AG04449 (cell line): ENCODE results near the gene PDE1A.

Source experiments
- CTCF ChIA-PET: fragments of 350-600 bp; formaldehyde crosslinking; extraction: SDS; loops from one replicate; lab custom pipeline; 2021; ENCODE audit warnings: antibody characterized with exemption; lab: Yijun Ruan, JAX
- POLR2A ChIA-PET: fragments of 400-600, 350-600 bp; formaldehyde crosslinking; extraction: SDS; loops from one replicate; lab custom pipeline; 2020; ENCODE audit warnings: antibody characterized with exemption, inconsistent platforms; lab: Yijun Ruan, JAX
- DNase-seq: peaks from one replicate; pipeline ENCODE4 v3.0.0-alpha.2; 2010; ENCODE audit warnings: low read depth, low spot score
- H3K4me3 ChIP-seq: 2 replicates; pipeline ENCODE4 v1.5.1; 2011; ENCODE audit warnings: low read depth, mild to moderate bottlenecking, control low read depth, low read length
- CTCF ChIP-seq: IDR thresholded peaks from one replicate; pipeline ENCODE4 v1.5.1; 2011; ENCODE audit warnings: mild to moderate bottlenecking, moderate library complexity, low read length, control low read depth, inconsistent platforms; ENCODE audit not compliant: insufficient read depth; ENCODE audit errors: missing control alignments

The PDE1A gene

DNA sequence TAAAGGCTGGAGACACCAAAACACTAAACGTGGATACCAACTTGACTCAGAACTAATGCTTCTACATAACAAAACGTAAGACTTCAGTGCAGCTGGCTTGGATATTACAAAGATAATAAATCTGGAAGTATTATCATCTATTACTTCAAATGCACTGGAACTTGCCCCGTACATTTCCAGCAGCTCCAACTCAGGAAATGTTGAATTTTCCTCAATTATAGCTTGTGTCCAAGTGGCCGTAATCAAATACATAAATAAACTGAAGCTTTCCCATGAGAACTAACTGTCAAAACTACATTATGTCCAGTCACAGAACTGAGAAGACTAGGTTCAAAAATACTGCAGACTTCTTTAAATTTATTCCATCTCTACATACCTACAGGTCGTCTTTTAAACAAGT lies 6.2 kb downstream of the PDE1A start:
- H3K4me3 ChIP-seq, result no peak overlapping the region
- POLR2A ChIA-PET, result no interaction called here
- TF ChIP-seq CTCF, result no peak
- CTCF ChIA-PET, result no interaction called here
- DNase-seq, result no peak

DNA sequence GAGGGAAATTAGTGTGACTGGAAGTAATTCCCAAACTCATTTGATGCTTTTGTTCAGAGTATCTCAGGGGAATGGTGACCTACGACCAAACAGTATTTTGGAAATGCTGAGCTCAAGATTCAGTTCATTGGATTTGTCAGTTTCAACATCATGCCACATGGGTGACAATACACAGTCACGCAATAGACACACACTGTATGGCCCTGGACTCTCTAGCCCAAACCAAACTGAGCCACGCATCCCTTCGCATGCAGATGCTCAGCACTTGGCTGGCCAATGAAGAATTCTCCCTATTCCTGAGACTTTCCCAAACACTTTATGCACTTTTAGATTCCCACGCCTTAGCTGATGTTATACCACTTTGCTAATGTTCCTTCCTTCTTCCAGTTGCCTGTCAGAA lies 10.0 kb downstream of the PDE1A start:
- POLR2A ChIA-PET, result no interaction called here
- DNase-seq, result no peak
- no peak overlapping the region for H3K4me3 ChIP-seq
- no peak for TF ChIP-seq CTCF
- CTCF ChIA-PET, result no interaction called here

DNA sequence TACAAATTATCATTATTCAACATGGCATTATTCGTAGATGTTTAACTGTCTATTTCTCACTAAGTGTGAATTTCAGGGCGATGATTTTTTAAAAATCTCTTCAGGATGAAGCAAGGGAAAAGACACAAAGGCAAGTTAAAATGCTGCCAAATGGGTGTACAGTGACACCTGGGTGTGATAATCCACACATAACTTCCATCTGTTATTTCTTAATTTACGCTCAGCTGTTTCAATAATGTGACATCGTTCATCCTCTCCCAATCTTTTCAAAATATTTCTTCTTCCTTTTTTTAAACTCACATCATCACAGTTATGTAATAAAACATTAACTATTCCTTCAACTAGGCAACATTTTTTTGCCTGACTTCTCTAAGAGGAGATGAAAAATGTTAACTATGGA lies 10.6 kb downstream of the PDE1A start:
- no peak overlapping the region for H3K4me3 ChIP-seq
- ChIA-PET CTCF (no interaction called here), POLR2A (no interaction called here)
- DNase-seq, result no peak
- no peak for TF ChIP-seq CTCF

GRCh38 chr2:182415771-182416170 lies 11.1 kb downstream of the PDE1A start:
- POLR2A ChIA-PET, result no interaction called here
- no peak for TF ChIP-seq CTCF
- no peak overlapping the region for H3K4me3 ChIP-seq
- CTCF ChIA-PET, result no interaction called here
- DNase-seq, result no peak

- ChIA-PET CTCF (no interaction called here), POLR2A (no interaction called here)
- no peak for DNase-seq
- TF ChIP-seq CTCF, result no peak
- H3K4me3 ChIP-seq, result no peak overlapping the region
Measured at GRCh38 chr2:182412858-182413257, 14.0 kb downstream of the PDE1A start.

DNA sequence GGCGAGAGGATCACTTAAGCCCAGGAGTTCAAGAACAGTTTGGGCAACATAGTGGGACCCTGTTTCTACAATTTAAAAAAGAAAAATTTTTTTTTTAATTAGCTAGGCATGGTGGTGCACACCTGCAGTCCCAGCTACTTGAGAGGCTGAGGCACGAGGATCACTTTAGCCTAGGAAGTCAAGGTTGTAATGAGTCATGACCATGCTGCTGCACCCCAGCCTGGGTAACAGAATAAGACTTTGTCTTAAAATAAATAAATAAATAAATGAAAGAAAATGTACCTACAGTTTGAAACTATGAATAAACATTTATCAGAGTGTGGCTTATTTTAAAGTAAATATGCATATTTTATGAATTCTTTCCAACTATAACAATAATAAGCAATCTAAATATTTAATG lies 16.7 kb downstream of the PDE1A start:
- no peak overlapping the region for H3K4me3 ChIP-seq
- no peak for DNase-seq
- ChIA-PET CTCF (no interaction called here), POLR2A (no interaction called here)
- TF ChIP-seq CTCF, result no peak
